ENCODE data around the gene SLC8A2.

The SLC8A2 gene

DNA sequence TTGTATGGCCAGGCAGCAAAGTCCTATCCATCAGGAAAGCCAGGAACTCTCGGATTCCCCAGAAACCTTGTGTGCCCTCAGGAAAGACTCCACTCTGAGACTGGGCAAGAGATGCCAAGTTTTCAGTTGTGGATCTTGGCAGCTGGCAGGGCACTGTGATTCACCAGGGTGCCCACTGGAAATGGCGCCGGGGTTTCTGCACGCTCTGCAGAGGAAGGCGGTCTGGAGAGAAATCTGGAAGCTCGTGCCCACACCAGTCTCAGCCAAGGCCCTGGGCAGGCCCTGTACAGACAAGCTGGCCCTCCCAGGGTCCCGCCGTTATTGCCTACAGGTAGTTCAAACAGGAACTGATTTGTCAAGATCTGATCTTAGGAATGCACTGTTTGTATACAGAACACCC lies 38.3 kb upstream of the SLC8A2 start:
- DNase-seq (ENCODE audit: low read depth), result no peak
- TF ChIP-seq, protein P1, sequence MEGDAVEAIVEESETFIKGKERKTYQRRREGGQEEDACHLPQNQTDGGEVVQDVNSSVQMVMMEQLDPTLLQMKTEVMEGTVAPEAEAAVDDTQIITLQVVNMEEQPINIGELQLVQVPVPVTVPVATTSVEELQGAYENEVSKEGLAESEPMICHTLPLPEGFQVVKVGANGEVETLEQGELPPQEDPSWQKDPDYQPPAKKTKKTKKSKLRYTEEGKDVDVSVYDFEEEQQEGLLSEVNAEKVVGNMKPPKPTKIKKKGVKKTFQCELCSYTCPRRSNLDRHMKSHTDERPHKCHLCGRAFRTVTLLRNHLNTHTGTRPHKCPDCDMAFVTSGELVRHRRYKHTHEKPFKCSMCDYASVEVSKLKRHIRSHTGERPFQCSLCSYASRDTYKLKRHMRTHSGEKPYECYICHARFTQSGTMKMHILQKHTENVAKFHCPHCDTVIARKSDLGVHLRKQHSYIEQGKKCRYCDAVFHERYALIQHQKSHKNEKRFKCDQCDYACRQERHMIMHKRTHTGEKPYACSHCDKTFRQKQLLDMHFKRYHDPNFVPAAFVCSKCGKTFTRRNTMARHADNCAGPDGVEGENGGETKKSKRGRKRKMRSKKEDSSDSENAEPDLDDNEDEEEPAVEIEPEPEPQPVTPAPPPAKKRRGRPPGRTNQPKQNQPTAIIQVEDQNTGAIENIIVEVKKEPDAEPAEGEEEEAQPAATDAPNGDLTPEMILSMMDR (conservative IDR thresholded peaks at IDR 0.05; ENCODE audit: low read depth, low read length), result no peak
- no peak overlapping the region for H3K4me3 ChIP-seq (ENCODE audit: low read depth, low read length)

DNA sequence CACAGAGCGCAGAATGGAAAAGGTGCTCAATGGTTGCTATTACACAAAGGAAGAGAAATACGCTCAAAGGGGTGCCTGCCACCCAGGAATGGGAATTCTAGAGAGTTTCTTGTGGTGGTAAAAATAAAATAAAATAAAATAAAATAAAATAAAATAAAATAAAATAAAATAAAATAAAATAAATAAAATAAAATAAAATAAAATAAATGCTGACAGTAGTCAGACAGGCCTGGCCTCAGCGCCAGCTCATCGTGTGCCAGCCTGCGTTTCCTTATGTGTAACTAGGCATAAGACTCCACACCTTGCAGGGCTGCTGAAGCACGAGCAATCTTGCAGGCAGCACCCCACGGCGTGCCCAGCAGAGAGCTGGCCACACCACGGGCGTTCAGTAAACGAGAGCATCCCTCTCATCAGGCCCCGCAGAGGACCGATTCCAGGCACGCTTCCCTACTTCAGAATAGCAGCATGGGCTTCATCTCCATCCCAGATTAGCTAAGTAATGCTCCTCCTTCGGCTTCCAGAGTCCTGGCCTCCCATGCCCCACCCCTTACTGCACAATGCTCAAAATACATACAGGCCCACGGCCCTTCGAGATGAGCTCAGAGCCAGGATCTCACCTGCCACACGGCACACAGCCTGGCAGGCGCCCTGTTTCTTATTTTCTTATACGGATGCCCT lies 37.6 kb upstream of the SLC8A2 start:
- no peak overlapping the region for H3K4me3 ChIP-seq (ENCODE audit: low read depth, low read length)
- TF ChIP-seq, protein P1 (conservative IDR thresholded peaks at IDR 0.05; ENCODE audit: low read depth, low read length), result no peak
- DNase-seq (ENCODE audit: low read depth), result no peak

DNA sequence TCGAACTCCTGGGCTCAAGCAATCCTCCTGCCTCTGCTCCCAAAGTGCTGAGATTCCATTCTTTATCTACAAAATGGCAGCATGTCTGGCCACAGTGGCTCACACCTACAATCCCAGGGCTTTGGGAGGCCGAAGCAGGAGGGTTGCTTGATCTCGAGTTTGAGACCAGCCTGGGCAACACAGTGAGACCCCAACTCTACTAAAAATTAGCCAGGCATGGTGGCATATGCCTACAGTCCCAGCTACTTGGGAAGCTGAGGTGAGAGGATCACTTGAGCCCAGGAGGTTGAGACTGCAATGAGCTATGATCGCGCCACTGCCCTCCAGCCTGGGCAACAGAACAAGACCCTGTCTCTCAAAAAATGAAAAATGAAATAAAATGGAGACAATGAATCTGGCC lies 37.0 kb upstream of the SLC8A2 start:
- DNase-seq (ENCODE audit: low read depth), result no peak
- TF ChIP-seq, protein P1 (conservative IDR thresholded peaks at IDR 0.05; ENCODE audit: low read depth, low read length), result no peak
- H3K4me3 ChIP-seq (ENCODE audit: low read depth, low read length), result no peak overlapping the region

DNA sequence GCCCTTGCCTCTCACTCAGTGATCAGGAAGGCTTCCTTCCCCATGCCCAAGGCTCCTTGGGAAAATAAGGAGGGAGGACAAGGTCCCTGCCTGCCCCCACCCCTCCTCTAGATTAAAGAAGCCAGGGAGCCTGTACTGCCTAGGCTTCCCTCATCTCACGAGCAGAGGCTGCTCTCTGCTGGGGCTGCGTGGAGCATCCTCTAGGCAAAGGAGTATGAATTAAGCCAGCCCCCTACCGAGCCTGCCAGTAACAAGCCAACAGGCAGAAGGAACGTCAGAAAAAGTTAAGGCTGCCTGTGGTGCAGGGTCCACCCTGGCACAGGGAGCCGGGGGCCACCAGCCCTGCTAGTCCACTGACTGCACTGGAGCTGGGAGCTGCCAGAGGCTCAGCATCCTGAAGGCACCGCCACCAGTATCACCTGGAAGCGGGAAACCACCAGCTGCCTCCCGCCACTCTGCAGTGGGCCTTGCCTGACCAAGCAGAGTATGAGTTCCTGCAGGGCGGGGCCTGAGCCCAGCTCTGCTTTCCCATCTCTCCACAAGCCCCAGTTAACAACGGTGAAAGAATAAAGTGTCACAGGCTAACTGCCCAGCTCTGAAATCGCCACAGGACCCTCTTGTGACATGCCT lies 36.3 kb upstream of the SLC8A2 start:
- peak; percentile 34 for DNase-seq (ENCODE audit: low read depth)
- TF ChIP-seq, protein P1 (conservative IDR thresholded peaks at IDR 0.05; ENCODE audit: low read depth, low read length), result no peak

DNA sequence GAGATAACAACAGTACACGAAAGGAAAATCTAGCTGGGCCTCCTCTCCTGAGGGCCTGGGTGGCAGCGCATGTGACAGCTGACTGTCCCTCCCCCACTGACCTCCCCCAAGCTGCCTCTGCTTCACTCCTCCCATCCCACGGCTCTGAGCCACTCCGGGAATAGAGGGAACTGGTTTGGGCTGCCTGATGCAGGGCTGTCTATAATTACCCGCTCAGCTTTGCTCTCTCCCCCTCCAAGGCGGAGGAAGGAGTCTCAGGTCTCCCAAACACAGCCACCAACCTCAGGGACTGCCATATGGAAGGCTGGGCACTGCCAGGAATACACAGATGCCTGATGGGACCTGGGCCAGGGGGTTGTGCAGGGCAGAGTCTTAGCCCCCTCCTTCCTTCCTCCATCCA lies 35.3 kb upstream of the SLC8A2 start:
- no peak for DNase-seq (ENCODE audit: low read depth)
- TF ChIP-seq, protein P1 (conservative IDR thresholded peaks at IDR 0.05; ENCODE audit: low read depth, low read length), result no peak
- no peak overlapping the region for H3K4me3 ChIP-seq (ENCODE audit: low read depth, low read length)

More for the DNA sequence above, 36.3 kb upstream of the SLC8A2 start:
- H3K4me3 ChIP-seq (ENCODE audit: low read depth, low read length), result no peak overlapping the region

DNA sequence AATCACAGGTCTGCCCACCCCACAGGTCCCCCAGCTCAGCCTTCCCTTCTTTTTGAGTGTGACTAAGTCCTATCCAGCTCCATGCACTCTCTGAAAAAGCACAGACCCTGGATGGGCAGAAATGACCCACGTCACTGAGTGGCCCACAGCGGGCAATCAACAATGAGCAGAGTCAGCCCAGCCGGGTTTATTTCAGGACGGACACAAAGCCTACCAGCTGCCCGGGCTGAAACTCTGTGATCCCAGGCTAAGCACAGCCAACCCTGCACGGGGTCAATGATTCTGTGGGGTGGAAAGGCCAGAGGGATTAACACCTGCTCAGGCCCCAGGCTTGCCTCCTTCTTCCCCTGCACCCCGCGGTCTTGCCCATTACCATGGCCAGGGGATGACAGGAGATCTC lies 34.8 kb upstream of the SLC8A2 start:
- DNase-seq (ENCODE audit: low read depth), result no peak

More for the DNA sequence above, 34.8 kb upstream of the SLC8A2 start:
- no peak overlapping the region for H3K4me3 ChIP-seq (ENCODE audit: low read depth, low read length)
- TF ChIP-seq, protein P1 (conservative IDR thresholded peaks at IDR 0.05; ENCODE audit: low read depth, low read length), result no peak

Data from choroid plexus epithelial cell (primary cell).